Epithelial cell of esophagus (primary cell): ENCODE data around the gene GPSM1.

Experiments
- DNase-seq: peaks from one replicate; pipeline ENCODE4 v3.0.0; 2010; ENCODE audit warnings: low read depth
- H3K4me3 ChIP-seq: 2 replicates; pipeline ENCODE4 v1.5.1; 2011; ENCODE audit warnings: mild to moderate bottlenecking, low read length, control low read depth
- CTCF ChIP-seq: IDR thresholded peaks from 2 replicates; pipeline ENCODE4 v1.5.1; 2011; ENCODE audit warnings: low read depth, mild to moderate bottlenecking, low read length, control low read depth, inconsistent platforms; ENCODE audit not compliant: insufficient read depth; ENCODE audit errors: missing control alignments

The GPSM1 gene

GRCh38 chr9:136371533-136371880, 44.2 kb downstream of the GPSM1 start:
- no peak for TF ChIP-seq CTCF
- no peak for DNase-seq
- no peak overlapping the region for H3K4me3 ChIP-seq

- no peak overlapping the region for H3K4me3 ChIP-seq
- TF ChIP-seq CTCF: no peak
- no peak for DNase-seq
These were observed 44.7 kb downstream of the GPSM1 start for GRCh38 chr9:136372006-136372405.

DNA sequence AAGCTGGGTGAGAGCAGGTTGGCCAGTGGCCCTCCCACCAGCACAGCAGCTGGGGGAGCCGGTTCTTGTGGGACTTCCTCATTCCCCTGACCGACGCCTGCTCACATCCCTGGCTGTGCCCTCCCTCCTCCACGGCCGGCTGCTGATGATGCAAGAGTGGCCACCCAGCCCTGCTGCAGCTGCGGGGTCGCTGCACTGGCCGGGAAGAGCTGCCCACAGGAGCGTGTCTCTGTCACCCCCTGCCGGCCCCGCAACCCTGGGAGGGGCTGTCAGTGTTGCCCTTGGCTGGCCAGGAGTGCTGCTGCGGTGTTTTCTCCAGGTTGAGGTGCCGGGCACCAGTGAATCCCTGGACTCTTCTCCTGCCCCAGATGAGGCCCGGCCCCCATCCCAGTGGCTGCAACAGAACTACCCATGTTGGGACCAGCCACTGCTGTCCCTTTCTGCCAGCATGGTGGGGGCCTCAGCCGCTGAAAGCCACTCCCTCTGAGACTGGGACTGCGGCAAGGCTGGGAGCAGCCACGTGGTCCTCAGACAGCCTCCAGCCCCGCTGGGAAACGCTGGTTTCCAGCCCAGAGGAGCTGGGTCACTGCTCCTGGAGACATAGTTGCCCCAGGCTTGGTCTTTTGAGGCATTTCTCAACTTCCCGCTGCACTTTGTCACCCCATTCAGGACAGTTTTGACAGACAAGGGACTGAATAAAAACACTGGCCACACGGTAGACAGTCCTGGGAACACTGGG, 45.4 kb downstream of the GPSM1 start:
- peak; percentile 66 for DNase-seq
- no peak overlapping the region for H3K4me3 ChIP-seq
- TF ChIP-seq CTCF: no peak

DNA sequence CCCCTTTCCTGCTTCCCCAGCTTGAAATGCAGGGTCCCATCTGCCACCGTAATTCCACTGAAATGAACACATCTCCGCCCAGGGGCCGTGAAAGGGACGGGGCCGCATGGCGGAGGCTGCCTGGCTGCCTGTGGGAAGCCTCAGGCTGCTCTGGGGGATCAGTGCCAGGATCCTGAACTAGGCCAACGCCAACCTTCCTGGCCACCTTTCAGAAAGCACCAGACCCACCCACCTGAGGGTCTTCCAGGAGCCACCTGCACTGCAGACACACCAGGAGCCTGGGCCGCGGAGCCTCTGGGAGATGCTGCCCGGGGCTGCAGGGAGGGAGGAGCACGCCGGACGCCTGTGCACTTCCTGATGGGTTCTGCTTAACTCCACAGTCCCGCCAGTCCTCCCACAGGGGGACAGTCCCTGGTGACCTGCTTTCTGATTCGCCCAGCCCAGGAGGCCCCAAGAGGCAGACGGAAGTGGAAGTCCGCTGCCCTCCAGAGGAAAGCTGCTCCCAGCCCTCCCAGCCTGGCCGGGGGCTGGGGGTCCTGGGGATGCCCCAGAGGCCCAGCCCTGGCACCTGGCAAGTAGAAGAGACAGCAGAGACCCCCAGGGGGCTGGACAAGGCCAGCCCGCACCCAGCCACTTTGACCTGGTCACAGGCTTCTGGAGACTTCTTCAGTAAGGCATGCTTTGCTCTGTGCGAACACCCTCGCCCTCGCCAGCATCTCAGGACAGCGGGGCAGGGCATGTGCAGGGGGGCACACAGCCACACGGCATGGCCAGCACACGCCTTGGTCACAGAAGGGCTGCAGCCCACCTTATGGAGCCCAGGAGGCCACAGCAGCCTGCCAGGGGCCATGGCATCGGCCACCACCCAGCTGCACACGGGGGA, 46.2 kb downstream of the GPSM1 start, which contains the start of gene CARD9:
TSS of gene CARD9 (minus strand) at position 370 of the 883 bp plus-strand sequence. CDS start 1,591 bp downstream, outside the sequence.
- no peak for DNase-seq
- TF ChIP-seq CTCF: no peak
- no peak within 1 kb of the TSS for H3K4me3 ChIP-seq

- H3K4me3 ChIP-seq: no peak overlapping the region
- no peak for TF ChIP-seq CTCF
These were observed 46.8 kb downstream of the GPSM1 start for GRCh38 chr9:136374183-136374575.

GRCh38 chr9:136375096-136375495, 47.8 kb downstream of the GPSM1 start:
- TF ChIP-seq CTCF: no peak
- no peak for DNase-seq
- H3K4me3 ChIP-seq: no peak overlapping the region

More at GRCh38 chr9:136374183-136374575, 46.8 kb downstream of the GPSM1 start:
- DNase-seq: peak; percentile 32
